Tibial artery (tissue), 4 donors: Measurements from ENCODE around the gene SDK1.
A peak's percentile ranks its signal among the peaks of the same experiment; 100 is the strongest.
"Not testable (repeated sequence)": the region's sequence is repeated elsewhere in the genome, so short reads cannot be mapped to it uniquely, and the experiment has no call there.

Experiments
- DNase-seq, 2 donors: peaks; one replicate each; pipeline ENCODE4 v3.0.0-alpha.2; 2019
- H3K27ac ChIP-seq, 2 donors: fragments of 200-600 bp; sonication (generic) in 1 of 2; 1 replicate in 1 of 2; 2 replicates in 1 of 2; pipeline ENCODE4 v1.5.1; 2018 to 2019; ENCODE audit warnings: mild to moderate bottlenecking in 1 of 2
- H3K27me3 ChIP-seq, 2 donors: fragments of 200-600 bp; sonication (generic) in 1 of 2; one replicate each; pipeline versions ENCODE4 v1.5.1 to v1.6.0; 2016 to 2019
- H3K36me3 ChIP-seq, 3 donors: fragments of 200-600 bp; sonication (generic) in 2 of 3; one replicate each; pipeline ENCODE4 v1.5.1; 2016 to 2019; ENCODE audit warnings: mild to moderate bottlenecking in 2 of 3
- H3K4me1 ChIP-seq, 4 donors: fragments of 200-600 bp; sonication (generic) in 2 of 4; 1 replicate in 3 of 4; 2 replicates in 1 of 4; pipeline ENCODE4 v1.5.1; 2016 to 2019
- H3K4me3 ChIP-seq, 2 donors: fragments of 200-600 bp; sonication (generic) in 1 of 2; 1 replicate in 1 of 2; 2 replicates in 1 of 2; pipeline ENCODE4 v1.5.1; 2018 to 2019; ENCODE audit warnings: mild to moderate bottlenecking in 2 of 2
- H3K9me3 ChIP-seq, 3 donors: fragments of 200-600 bp; sonication (generic) in 1 of 3; one replicate each; pipeline ENCODE4 v1.5.1; 2016 to 2019
- intact Hi-C: fragments of 100-400 bp; cut with DNase I; formaldehyde crosslinking; loops from one replicate; pipeline ENCODE4 v1.15.0; 2023; ENCODE audit warnings: low total_unique reads
- TF ChIP-seq, protein P1 (sequence below), 2 experiments: fragments of 200-600 bp in 1 of 2; fragments of 450-650 bp in 1 of 2; IDR thresholded peaks; one replicate each; pipeline ENCODE4 v1.5.1; 2017 to 2019; ENCODE audit warnings: antibody characterized with exemption in 2 of 2, mild to moderate bottlenecking in 1 of 2, moderate library complexity in 1 of 2

SDK1 gene

DNA sequence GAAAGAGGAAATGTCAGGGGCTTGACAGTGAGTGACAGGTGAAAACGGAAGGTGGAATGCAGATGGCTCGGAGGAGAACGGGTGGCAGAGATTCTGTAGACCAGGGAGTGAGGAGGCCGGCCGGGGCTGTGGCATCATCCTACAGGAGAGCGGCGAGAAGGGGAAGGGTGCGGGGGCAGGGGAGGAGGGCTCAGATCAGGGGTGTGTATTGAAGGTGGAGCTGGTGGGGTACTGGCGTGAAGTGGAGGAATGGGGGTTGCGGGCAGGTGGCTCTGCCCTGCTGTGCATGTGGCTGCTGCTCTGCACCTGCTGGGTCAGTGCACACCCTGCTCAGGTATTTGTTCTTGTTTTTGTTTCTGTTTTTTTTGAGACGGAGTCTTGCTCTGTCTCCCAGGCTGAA lies 910.2 kb downstream of the SDK1 start:
- no peaks in the 10 kb centered on the region for H3K27me3 ChIP-seq
- intact Hi-C loops, result no loop called here
- no peaks in the 10 kb centered on the region for H3K4me1 ChIP-seq
- TF ChIP-seq, protein P1, sequence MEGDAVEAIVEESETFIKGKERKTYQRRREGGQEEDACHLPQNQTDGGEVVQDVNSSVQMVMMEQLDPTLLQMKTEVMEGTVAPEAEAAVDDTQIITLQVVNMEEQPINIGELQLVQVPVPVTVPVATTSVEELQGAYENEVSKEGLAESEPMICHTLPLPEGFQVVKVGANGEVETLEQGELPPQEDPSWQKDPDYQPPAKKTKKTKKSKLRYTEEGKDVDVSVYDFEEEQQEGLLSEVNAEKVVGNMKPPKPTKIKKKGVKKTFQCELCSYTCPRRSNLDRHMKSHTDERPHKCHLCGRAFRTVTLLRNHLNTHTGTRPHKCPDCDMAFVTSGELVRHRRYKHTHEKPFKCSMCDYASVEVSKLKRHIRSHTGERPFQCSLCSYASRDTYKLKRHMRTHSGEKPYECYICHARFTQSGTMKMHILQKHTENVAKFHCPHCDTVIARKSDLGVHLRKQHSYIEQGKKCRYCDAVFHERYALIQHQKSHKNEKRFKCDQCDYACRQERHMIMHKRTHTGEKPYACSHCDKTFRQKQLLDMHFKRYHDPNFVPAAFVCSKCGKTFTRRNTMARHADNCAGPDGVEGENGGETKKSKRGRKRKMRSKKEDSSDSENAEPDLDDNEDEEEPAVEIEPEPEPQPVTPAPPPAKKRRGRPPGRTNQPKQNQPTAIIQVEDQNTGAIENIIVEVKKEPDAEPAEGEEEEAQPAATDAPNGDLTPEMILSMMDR (IDR thresholded peaks at IDR 0.05), result no peak
- peaks cover 17 to 40% (median 22%) of the 10 kb centered on the region in 3 donors for H3K36me3 ChIP-seq
- no peak overlapping the region for H3K27ac ChIP-seq
- H3K4me3 ChIP-seq, result no peak overlapping the region
- DNase-seq, result no peak
- no peaks in the 10 kb centered on the region for H3K9me3 ChIP-seq

DNA sequence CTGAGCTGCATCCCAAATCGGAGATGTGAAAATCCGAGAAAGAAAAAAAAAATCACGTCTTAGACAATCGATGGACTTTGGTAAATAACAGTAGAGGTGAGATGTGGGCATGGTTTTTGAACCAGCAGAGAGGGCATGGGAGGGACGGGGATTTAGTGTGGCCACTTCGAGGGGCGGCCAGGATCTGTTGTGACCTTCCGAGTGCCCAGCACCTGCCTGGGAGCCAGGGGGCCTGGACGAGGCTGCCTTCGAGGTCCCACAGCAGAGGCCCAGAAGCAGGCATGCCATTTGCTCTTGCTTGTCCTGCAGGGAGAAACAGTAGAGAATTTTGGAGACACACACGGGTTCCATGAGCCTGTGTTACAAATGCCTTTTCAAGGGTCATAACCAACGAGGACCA lies 911.3 kb downstream of the SDK1 start:
- Histone ChIP-seq H3K27ac (no peak overlapping the region), H3K9me3 (no peaks in the 10 kb centered on the region), H3K4me1 (no peaks in the 10 kb centered on the region), H3K36me3 (peaks cover 17 to 40% (median 22%) of the 10 kb centered on the region in 3 donors), H3K27me3 (no peaks in the 10 kb centered on the region), H3K4me3 (no peak overlapping the region)
- DNase-seq, result no peak
- TF ChIP-seq, protein P1 (IDR thresholded peaks at IDR 0.05), result no peak
- intact Hi-C loops, result no loop called here

DNA sequence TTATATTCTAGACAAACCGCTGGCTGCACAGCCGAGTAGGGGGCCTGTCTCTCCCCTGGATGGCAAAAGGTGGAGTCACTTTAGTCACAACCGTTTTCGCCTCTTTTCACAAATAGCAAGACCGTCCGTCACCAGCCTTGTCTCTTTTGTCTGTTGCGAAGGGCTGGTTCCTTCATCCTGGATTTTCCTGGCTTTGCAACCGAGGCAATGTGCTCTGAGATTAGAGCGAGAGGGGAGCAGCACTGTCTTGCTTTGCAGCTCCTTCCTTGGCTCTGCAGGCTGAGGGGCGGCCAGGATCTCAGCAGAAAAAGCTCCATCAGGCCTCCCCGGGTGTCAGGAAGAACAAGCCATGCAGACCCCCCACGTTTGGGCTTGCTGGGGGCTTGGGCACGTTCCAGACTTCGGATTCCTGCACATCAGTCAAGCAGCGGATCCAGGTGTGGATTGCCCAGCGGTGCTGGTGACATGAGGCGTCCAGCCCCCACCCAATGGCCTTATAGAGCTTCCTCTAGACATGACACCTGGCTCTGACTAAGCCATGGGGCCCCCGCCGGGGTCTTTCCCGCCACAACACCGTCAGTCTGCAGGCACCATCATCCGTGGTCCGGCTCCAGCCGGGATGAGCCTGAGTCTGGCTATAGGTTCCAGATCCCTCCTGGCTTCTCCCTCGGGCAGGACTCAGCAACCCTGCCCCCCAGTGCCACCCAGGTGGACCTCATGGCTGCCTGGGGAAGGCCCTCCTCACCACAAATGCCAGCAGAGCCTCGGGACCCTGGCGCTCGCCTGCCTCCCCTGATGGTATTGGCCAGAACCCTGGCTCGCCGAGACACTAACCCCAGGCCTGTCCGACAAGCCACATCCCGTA lies 913.5 kb downstream of the SDK1 start:
- TF ChIP-seq, protein P1 (IDR thresholded peaks at IDR 0.05), result no peak
- Histone ChIP-seq H3K9me3 (no peaks in the 10 kb centered on the region), H3K36me3 (peaks cover 9 to 22% (median 14%) of the 10 kb centered on the region in 3 donors), H3K4me3 (no peak overlapping the region), H3K27ac (no peak overlapping the region), H3K4me1 (no peaks in the 10 kb centered on the region), H3K27me3 (no peaks in the 10 kb centered on the region)
- DNase-seq, result peak in 1 of 2 donors; percentile 61
- intact Hi-C loops, result no loop called here

DNA sequence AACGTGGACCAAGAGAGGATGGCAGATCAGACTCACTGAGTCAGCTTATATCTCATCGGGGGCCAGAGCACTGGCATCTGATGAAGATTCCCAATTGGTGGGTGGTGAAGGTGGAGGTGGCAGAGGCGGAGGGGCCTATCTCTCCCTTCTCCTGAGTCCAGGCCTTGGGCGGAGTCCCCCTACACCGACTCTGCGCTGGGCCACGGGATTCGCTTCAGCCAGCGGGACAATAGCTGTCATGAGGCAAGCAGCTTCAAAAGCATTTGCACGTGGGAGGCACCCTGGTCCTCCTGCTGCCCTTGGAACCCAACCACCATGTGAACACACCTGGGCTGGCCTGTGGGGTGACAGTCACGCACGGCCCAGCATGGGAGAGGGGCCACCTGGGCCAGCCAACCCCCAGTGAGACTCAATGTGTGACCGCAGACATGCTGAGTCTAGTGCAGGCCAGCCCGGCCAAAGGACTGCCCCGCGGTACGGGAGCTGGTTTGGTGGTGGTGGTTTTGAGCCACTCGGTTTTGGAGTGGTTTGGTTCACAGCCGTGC lies 914.2 kb downstream of the SDK1 start:
- no peak overlapping the region for H3K27ac ChIP-seq
- no peak overlapping the region for H3K4me3 ChIP-seq
- H3K36me3 ChIP-seq, result peaks cover 5 to 23% (median 7%) of the 10 kb centered on the region in 3 donors
- intact Hi-C loops, result no loop called here
- TF ChIP-seq, protein P1 (IDR thresholded peaks at IDR 0.05), result no peak
- no peaks in the 10 kb centered on the region for H3K27me3 ChIP-seq
- no peaks in the 10 kb centered on the region for H3K9me3 ChIP-seq
- DNase-seq, result peak in 1 of 2 donors; percentile 60
- no peaks in the 10 kb centered on the region for H3K4me1 ChIP-seq

DNA sequence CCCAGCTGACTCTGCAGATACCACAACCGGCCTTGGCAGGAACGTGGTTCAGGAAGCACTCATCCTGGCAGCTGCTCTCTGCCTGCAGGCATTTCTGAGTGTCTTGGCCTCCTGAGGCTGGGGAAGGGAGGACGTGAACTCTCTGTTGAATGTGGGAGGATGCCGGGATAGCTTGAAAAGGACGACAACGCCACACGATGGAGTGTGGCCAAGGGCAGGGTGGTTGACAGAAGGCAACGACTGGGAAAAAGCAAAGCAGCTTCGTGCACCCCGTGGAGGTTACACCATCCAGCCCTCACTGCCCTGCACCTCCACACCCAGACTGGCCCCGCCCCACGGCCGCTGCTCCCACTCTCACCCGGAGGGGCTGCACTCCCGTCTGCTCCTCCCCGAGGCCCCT lies 915.0 kb downstream of the SDK1 start:
- peaks cover 5 to 18% (median 6%) of the 10 kb centered on the region in 3 donors for H3K36me3 ChIP-seq
- no peaks in the 10 kb centered on the region for H3K9me3 ChIP-seq
- DNase-seq, result peak in 1 of 2 donors; percentile 46
- H3K27ac ChIP-seq, result no peak overlapping the region
- TF ChIP-seq, protein P1 (IDR thresholded peaks at IDR 0.05), result no peak
- intact Hi-C loops, result no loop called here
- no peak overlapping the region for H3K4me3 ChIP-seq
- no peaks in the 10 kb centered on the region for H3K27me3 ChIP-seq
- no peaks in the 10 kb centered on the region for H3K4me1 ChIP-seq

DNA sequence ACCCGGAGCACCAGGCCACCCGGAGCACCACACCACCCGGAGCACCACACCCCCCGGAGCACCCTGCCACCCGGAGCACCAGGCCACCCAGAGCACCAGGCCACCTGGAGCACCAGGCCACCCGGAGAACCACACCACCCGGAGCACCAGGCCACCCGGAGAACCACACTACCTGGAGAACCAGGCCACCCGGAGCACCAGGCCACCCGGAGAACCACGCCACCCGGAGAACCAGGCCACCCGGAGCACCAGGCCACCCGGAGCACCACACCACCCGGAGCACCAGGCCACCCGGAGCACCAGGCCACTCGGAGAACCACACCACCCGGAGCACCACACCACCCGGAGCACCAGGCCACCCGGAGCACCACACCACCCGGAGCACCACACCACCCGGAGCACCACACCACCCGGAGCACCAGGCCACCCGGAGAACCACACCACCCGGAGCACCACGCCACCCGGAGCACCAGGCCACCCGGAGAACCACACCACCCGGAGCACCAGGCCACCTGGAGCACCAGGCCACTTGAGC lies 916.1 kb downstream of the SDK1 start:
- H3K9me3 ChIP-seq, DNase-seq, H3K4me3 ChIP-seq, H3K27ac ChIP-seq, intact Hi-C loops, H3K27me3 ChIP-seq, H3K4me1 ChIP-seq: not testable (repeated sequence)
- peaks cover 16 to 22% (median 16%) of the 10 kb centered on the region in 3 donors for H3K36me3 ChIP-seq
